GM12878 (cell line): ENCODE results near the gene RASGRP3. TPM values are rescaled to one million over a fixed set of nuclear protein-coding genes. Genes with fewer than 3 reads are reported as not detected.

Experiments
- BMI1 ChIP-seq: fragments of 450-650 bp; IDR thresholded peaks from 2 replicates; pipeline ENCODE4 v1.6.1; 2016; ENCODE audit warnings: mild to moderate bottlenecking, moderate library complexity, borderline replicate concordance
- CREB1 ChIP-seq: IDR thresholded peaks from 2 replicates; pipeline ENCODE4 v1.6.1; 2012; ENCODE audit warnings: low read depth, mild to moderate bottlenecking, inconsistent platforms
- CREM ChIP-seq: IDR thresholded peaks from 2 replicates; pipeline ENCODE4 v1.6.1; 2014; ENCODE audit warnings: antibody characterized with exemption, low read depth
- DPF2 ChIP-seq: fragments of 450-650 bp; IDR thresholded peaks from 2 replicates; pipeline ENCODE4 v1.6.1; 2017; ENCODE audit warnings: mild to moderate bottlenecking
- FOXK2 ChIP-seq: fragments of 450-650 bp; IDR thresholded peaks from 2 replicates; pipeline ENCODE4 v1.6.1; 2017; ENCODE audit warnings: mild to moderate bottlenecking, moderate library complexity
- GATAD2B ChIP-seq: fragments of 450-650 bp; conservative IDR thresholded peaks from 2 replicates; pipeline ENCODE4 v1.6.1; 2017; ENCODE audit warnings: low read depth, mild to moderate bottlenecking, moderate library complexity
- IRF4 ChIP-seq: IDR thresholded peaks from 2 replicates; pipeline ENCODE4 v1.6.1; 2011; ENCODE audit warnings: low read depth, low read length
- JUND ChIP-seq: IDR thresholded peaks from 2 replicates; pipeline ENCODE4 v1.6.1; 2012; ENCODE audit warnings: low read depth, mild to moderate bottlenecking, low read length, improper control_type of control experiment, moderate library complexity
- MEF2B ChIP-seq: fragments of 450-650 bp; IDR thresholded peaks from 2 replicates; pipeline ENCODE4 v1.6.1; 2018; ENCODE audit warnings: mild to moderate bottlenecking, moderate library complexity; ENCODE audit not compliant: partially characterized antibody, poor library complexity, severe bottlenecking
- MTA3 ChIP-seq: IDR thresholded peaks from 2 replicates; pipeline ENCODE4 v1.6.1; 2012; ENCODE audit warnings: low read length, inconsistent platforms, borderline replicate concordance
- MYC ChIP-seq: IDR thresholded peaks from 2 replicates; pipeline ENCODE4 v1.6.1; 2011; ENCODE audit warnings: mild to moderate bottlenecking, low read length, moderate library complexity, inconsistent platforms; ENCODE audit not compliant: insufficient read depth, insufficient replicate concordance, insufficient read length, severe bottlenecking
- NR2C1 ChIP-seq: fragments of 450-650 bp; IDR thresholded peaks from 2 replicates; pipeline ENCODE4 v1.6.1; 2017; ENCODE audit warnings: antibody characterized with exemption, mild to moderate bottlenecking, moderate library complexity
- NR2C2 ChIP-seq: IDR thresholded peaks from 2 replicates; pipeline ENCODE4 v1.6.1; 2011; ENCODE audit warnings: borderline replicate concordance, low read depth; ENCODE audit not compliant: control insufficient read depth, insufficient read length
- PML ChIP-seq: IDR thresholded peaks from 2 replicates; pipeline ENCODE4 v1.6.1; 2012; ENCODE audit warnings: low read length, inconsistent platforms
- RAD51 ChIP-seq: fragments of 450-650 bp; IDR thresholded peaks from 2 replicates; pipeline ENCODE4 v1.6.1; 2016; ENCODE audit warnings: moderate library complexity, mild to moderate bottlenecking, inconsistent platforms
- RCOR1 ChIP-seq: conservative IDR thresholded peaks from 2 replicates; pipeline ENCODE4 v1.6.1; 2012; ENCODE audit warnings: low read depth, low read length, improper control_type of control experiment
- SMARCA5 ChIP-seq: fragments of 450-650 bp; IDR thresholded peaks from 2 replicates; pipeline ENCODE4 v1.6.1; 2017; ENCODE audit warnings: mild to moderate bottlenecking
- SMC3 ChIP-seq: IDR thresholded peaks from 2 replicates; pipeline ENCODE4 v1.6.1; 2011; ENCODE audit warnings: low read length, improper control_type of control experiment, borderline replicate concordance
- SRF ChIP-seq, 2 experiments: IDR thresholded peaks; 2 replicates each; pipeline ENCODE4 v1.6.1; 2011; ENCODE audit warnings: low read depth in 2 of 2, low read length in 2 of 2, mild to moderate bottlenecking in 1 of 2, moderate library complexity in 1 of 2
- STAT1 ChIP-seq: fragments of 450-650 bp; conservative IDR thresholded peaks from 2 replicates; pipeline ENCODE4 v1.6.1; 2014; ENCODE audit warnings: antibody characterized with exemption, mild to moderate bottlenecking
- TAF1 ChIP-seq: IDR thresholded peaks from 2 replicates; pipeline ENCODE4 v1.6.1; 2011; ENCODE audit warnings: mild to moderate bottlenecking, low read depth, low read length, borderline replicate concordance
- TCF3 ChIP-seq: IDR thresholded peaks from 2 replicates; pipeline ENCODE4 v1.6.1; 2012; ENCODE audit warnings: low read depth, mild to moderate bottlenecking, low read length, borderline replicate concordance; ENCODE audit not compliant: insufficient read depth
- ZNF207 ChIP-seq: fragments of 450-650 bp; IDR thresholded peaks from 2 replicates; pipeline ENCODE4 v1.6.1; 2014; ENCODE audit warnings: antibody characterized with exemption, mild to moderate bottlenecking, borderline replicate concordance
- polyA plus RNA-seq, 11 experiments: library from polyadenylated mRNA; depleted of rRNA in 4 of 11; unstranded in 6 of 11; stranded (reverse) in 5 of 11; fragments of >200 nt; fragmentation: Nextera tagmentation in 4 of 11; fragmentation: Illumina TruSeq in 1 of 11; extraction: Ambion mirVana in 4 of 11; extraction: Trizol in 1 of 11; gene quantifications; 1 replicate in 1 of 11; 2 replicates in 10 of 11; pipeline versions ENCODE4 v1.2.1 to v1.2.3, GENCODE V29; 2011 to 2016; ENCODE audit warnings: inconsistent platforms in 2 of 11, missing spikeins in 2 of 11, low read depth in 1 of 11
- total RNA-seq, 4 experiments: library from RNA; depleted of rRNA in 3 of 4; stranded (reverse); fragments of >200 nt in 3 of 4; fragmentation: Illumina TruSeq in 1 of 4; extraction: Trizol in 1 of 4; gene quantifications; 2 replicates each; pipeline versions ENCODE4 v1.2.1 to v1.2.3, GENCODE V29; 2013 to 2021
- TF ChIP-seq, protein P1 (sequence below): fragments of 450-650 bp; IDR thresholded peaks from 2 replicates; pipeline ENCODE4 v1.6.1; 2018; ENCODE audit warnings: borderline replicate concordance, mild to moderate bottlenecking; ENCODE audit not compliant: partially characterized antibody
- TF ChIP-seq, protein P2 (sequence below): fragments of 450-650 bp; conservative IDR thresholded peaks from 2 replicates; pipeline ENCODE4 v1.6.1; 2017; ENCODE audit warnings: mild to moderate bottlenecking, moderate library complexity

Gene RASGRP3
- total and polyA plus RNA-seq, 10 of the 15 experiments (the other 5 are each of a cell fraction or from before 2014, with no cell fraction given): 31.6 to 106 (median 64.7) TPM

DNA sequence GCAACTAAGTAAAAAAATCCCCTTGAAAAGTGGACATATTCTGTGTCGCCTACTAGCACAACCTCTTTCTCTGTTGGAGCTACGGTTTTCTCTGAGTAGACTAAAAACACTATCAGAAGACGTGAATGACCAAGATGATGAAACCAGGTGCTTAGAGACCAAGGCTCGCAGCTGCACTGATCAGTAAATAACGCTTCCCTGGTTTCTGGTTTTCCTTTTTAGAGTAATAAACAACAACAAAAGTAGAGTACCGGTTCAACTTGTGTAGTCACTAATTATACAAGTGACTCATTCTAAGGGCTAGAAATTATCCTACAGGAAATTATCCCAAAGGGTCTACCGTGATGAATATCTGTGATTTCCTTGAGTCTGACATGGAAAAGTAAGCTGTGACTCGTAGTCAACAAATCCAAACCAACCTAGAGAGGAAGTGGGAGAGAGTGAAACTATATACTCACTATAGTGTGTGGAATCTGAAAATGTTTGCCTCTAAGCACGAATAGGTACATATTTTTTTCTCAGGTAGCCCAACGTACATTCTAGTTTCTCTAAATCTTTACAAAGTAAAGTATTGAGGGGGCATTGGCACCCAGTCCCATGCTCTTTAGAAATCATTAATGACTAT, 17.8 kb downstream of the RASGRP3 start (continued):
- peak; percentile 64; the same call in 1 of the 2 replicates for TF ChIP-seq TCF3
- TF ChIP-seq GATAD2B: peak; percentile 54; the same call in 1 of the 2 replicates
- TF ChIP-seq CREB1: no peak
- no peak for TF ChIP-seq RAD51
- TF ChIP-seq FOXK2: no peak
- 0 out of 2 replicates have a peak, but pooled peaks have one; percentile 9 for TF ChIP-seq TAF1
- TF ChIP-seq MYC: no peak
- peak; percentile 74 for TF ChIP-seq DPF2
- no peak for TF ChIP-seq SRF (IDR thresholded peaks at IDR 0.05; ENCODE audit: low read depth in 2 of 2, low read length in 2 of 2)
- no peak for TF ChIP-seq BMI1
- TF ChIP-seq RCOR1: no peak
- TF ChIP-seq CREM: peak; percentile 51
- TF ChIP-seq NR2C2: no peak
- TF ChIP-seq NR2C1: no peak
- TF ChIP-seq SMARCA5: no peak
- no peak for TF ChIP-seq SMC3
- TF ChIP-seq, protein P1, sequence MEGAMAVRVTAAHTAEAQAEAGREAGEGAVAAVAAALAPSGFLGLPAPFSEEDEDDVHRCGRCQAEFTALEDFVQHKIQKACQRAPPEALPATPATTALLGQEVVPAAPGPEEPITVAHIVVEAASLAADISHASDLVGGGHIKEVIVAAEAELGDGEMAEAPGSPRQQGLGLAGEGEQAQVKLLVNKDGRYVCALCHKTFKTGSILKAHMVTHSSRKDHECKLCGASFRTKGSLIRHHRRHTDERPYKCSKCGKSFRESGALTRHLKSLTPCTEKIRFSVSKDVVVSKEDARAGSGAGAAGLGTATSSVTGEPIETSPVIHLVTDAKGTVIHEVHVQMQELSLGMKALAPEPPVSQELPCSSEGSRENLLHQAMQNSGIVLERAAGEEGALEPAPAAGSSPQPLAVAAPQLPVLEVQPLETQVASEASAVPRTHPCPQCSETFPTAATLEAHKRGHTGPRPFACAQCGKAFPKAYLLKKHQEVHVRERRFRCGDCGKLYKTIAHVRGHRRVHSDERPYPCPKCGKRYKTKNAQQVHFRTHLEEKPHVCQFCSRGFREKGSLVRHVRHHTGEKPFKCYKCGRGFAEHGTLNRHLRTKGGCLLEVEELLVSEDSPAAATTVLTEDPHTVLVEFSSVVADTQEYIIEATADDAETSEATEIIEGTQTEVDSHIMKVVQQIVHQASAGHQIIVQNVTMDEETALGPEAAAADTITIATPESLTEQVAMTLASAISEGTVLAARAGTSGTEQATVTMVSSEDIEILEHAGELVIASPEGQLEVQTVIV: no peak
- TF ChIP-seq, protein P2, sequence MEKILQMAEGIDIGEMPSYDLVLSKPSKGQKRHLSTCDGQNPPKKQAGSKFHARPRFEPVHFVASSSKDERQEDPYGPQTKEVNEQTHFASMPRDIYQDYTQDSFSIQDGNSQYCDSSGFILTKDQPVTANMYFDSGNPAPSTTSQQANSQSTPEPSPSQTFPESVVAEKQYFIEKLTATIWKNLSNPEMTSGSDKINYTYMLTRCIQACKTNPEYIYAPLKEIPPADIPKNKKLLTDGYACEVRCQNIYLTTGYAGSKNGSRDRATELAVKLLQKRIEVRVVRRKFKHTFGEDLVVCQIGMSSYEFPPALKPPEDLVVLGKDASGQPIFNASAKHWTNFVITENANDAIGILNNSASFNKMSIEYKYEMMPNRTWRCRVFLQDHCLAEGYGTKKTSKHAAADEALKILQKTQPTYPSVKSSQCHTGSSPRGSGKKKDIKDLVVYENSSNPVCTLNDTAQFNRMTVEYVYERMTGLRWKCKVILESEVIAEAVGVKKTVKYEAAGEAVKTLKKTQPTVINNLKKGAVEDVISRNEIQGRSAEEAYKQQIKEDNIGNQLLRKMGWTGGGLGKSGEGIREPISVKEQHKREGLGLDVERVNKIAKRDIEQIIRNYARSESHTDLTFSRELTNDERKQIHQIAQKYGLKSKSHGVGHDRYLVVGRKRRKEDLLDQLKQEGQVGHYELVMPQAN: no peak
- TF ChIP-seq IRF4: 0 out of 2 replicates have a peak, but pooled peaks have one; percentile 35
- no peak for TF ChIP-seq STAT1
- TF ChIP-seq JUND: no peak
- TF ChIP-seq MEF2B: no peak
- TF ChIP-seq MTA3: peak; percentile 68; the same call in 1 of the 2 replicates
- no peak for TF ChIP-seq ZNF207
- TF ChIP-seq PML: peak; percentile 59; the same call in 1 of the 2 replicates
